OCI-LY7 (cell line): Measurements from ENCODE around the gene UNC5B. TPM values are rescaled to one million over a fixed set of nuclear protein-coding genes. Genes with fewer than 3 reads are reported as not detected.

Experiments
- BruUV-seq: library from RNA; stranded (reverse); fragments of 400-500 nt; replicated peaks from 2 replicates; lab custom pipeline; 2021; lab: Mats Ljungman, UMichigan
- CTCF ChIA-PET: fragments of 300-600 bp; sonication (Branson Sonifier 250); formaldehyde crosslinking; loops from one replicate; lab custom pipeline; 2022; ENCODE audit warnings: antibody characterized with exemption; ENCODE audit not compliant: unreplicated experiment; lab: Charles Lee
- POLR2A ChIA-PET: fragments of 300-600 bp; sonication (Branson Sonifier 250); formaldehyde crosslinking; loops from one replicate; lab custom pipeline; 2022; ENCODE audit warnings: antibody characterized with exemption; lab: Charles Lee
- DNase-seq: peaks from one replicate; pipeline ENCODE4 v3.0.0-alpha.2; 2015; ENCODE audit warnings: low spot score
- H2AFZ ChIP-seq: fragments of 200-600 bp; sonication (generic), shearing (Covaris generic); 2 replicates; pipeline ENCODE4 v1.6.1; 2014; ENCODE audit warnings: mild to moderate bottlenecking, antibody characterized with exemption, low read length, moderate library complexity
- H3K27ac ChIP-seq: fragments of 200-600 bp; sonication (generic); 2 replicates; pipeline ENCODE4 v1.5.1; 2014; ENCODE audit warnings: mixed run types, low read depth, mild to moderate bottlenecking, moderate library complexity, low read length, inconsistent platforms; ENCODE audit not compliant: poor library complexity, severe bottlenecking
- H3K36me3 ChIP-seq: fragments of 200-600 bp; sonication (generic); 2 replicates; pipeline ENCODE4 v1.6.1; 2014; ENCODE audit warnings: mild to moderate bottlenecking, antibody characterized with exemption, low read length, moderate library complexity, mixed read lengths; ENCODE audit not compliant: insufficient read depth
- H3K4me1 ChIP-seq: fragments of 200-600 bp; sonication (generic); 2 replicates; pipeline ENCODE4 v1.5.1; 2014; ENCODE audit warnings: mild to moderate bottlenecking, low read length; ENCODE audit not compliant: insufficient read depth, poor library complexity, severe bottlenecking
- H3K4me2 ChIP-seq: fragments of 200-600 bp; sonication (generic); 2 replicates; pipeline ENCODE4 v1.6.1; 2014; ENCODE audit warnings: mild to moderate bottlenecking, low read length
- H3K4me3 ChIP-seq: fragments of 200-600 bp; sonication (generic); 2 replicates; pipeline ENCODE4 v1.5.1; 2014; ENCODE audit warnings: mild to moderate bottlenecking, low read depth, low read length; ENCODE audit not compliant: poor library complexity, severe bottlenecking
- H3K79me2 ChIP-seq: fragments of 200-600 bp; sonication (generic); 2 replicates; pipeline ENCODE4 v1.6.1; 2016; ENCODE audit warnings: low read depth, mild to moderate bottlenecking, low read length, moderate library complexity, mixed read lengths; ENCODE audit not compliant: insufficient read depth
- H3K9me2 ChIP-seq: fragments of 200-600 bp; sonication (generic); 2 replicates; pipeline ENCODE4 v1.6.1; 2016; ENCODE audit warnings: mild to moderate bottlenecking, low read length, mixed read lengths; ENCODE audit not compliant: insufficient read depth
- H3K9me3 ChIP-seq: fragments of 200-600 bp; sonication (generic); 2 replicates; pipeline ENCODE4 v1.6.1; 2014; ENCODE audit warnings: mild to moderate bottlenecking, mixed run types, low read length, mixed read lengths
- H4K20me1 ChIP-seq: fragments of 200-600 bp; sonication (generic); 2 replicates; pipeline ENCODE4 v1.6.1; 2014; ENCODE audit warnings: mild to moderate bottlenecking, antibody characterized with exemption, low read length, moderate library complexity, mixed read lengths; ENCODE audit not compliant: insufficient read depth
- CTCF ChIP-seq: fragments of 200-600 bp; sonication (generic); conservative IDR thresholded peaks from 2 replicates; pipeline ENCODE4 v1.5.1; 2014; ENCODE audit warnings: mild to moderate bottlenecking, antibody characterized with exemption, low read length, moderate library complexity, mixed read lengths
- EZH2phosphoT487 ChIP-seq: fragments of 200-600 bp; sonication (generic); IDR thresholded peaks from 2 replicates; pipeline ENCODE4 v1.6.1; 2018; ENCODE audit warnings: low read depth, borderline replicate concordance, mild to moderate bottlenecking, mixed run types, antibody characterized with exemption, low read length, moderate library complexity, mixed read lengths
- intact Hi-C: fragments of 100-400 bp; cut with micrococcal nuclease; formaldehyde crosslinking; loops from one replicate; pipeline ENCODE4 v1.10.0; 2022; ENCODE audit not compliant: unreplicated experiment
- total RNA-seq, 2 experiments: library from RNA; depleted of rRNA in 1 of 2; stranded (reverse); fragments of >200 nt in 1 of 2; shearing (Covaris generic) in 1 of 2; gene quantifications; 2 replicates each; pipeline ENCODE4 v1.2.3, GENCODE V29; 2014 to 2022

The UNC5B gene
- total RNA-seq, 2 experiments from 2014 or later: not detected

DNA sequence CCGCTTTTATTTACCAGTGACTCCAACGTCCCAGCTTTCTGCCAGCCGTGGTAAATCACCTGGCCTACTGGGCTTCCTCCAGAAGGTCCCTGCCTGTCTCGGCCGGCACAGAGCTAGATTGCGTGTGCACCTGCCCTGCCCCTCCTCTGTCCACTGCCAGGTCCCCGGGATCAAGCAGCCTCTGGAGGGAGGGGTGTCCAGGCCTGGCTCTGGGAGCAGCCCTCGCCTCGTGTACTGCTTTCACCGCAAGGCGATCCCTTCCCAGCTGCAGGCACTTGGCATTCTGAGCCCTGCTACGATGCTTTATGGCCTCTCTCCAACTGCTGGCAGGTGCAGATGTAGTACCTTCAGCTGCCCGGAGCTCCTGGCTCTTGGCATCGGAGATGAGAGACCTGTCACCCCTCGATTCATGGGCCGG, 114.1 kb downstream of the UNC5B start:
- intact Hi-C loops: no loop called here
- Histone ChIP-seq H3K36me3 (peaks cover 16% of the 10 kb centered on the region), H3K79me2 (no peaks in the 10 kb centered on the region), H3K27ac (no peak overlapping the region), H3K4me3 (no peak overlapping the region), H3K9me3 (no peaks in the 10 kb centered on the region), H3K4me2 (no peak overlapping the region), H4K20me1 (no peaks in the 10 kb centered on the region), H3K9me2 (no peaks in the 10 kb centered on the region), H2AFZ (no peak overlapping the region), H3K4me1 (peaks cover 6% of the 10 kb centered on the region)
- ChIA-PET CTCF (no interaction called here), POLR2A (interaction anchor here (1.6 kb wide), 1 partner anchor 17 kb away, joined by 4 read pairs; no protein-coding TSS in a partner anchor)
- no peak for DNase-seq
- BruUV-seq: no TSS peak
- TF ChIP-seq EZH2phosphoT487 (no peak), CTCF (no peak)

DNA sequence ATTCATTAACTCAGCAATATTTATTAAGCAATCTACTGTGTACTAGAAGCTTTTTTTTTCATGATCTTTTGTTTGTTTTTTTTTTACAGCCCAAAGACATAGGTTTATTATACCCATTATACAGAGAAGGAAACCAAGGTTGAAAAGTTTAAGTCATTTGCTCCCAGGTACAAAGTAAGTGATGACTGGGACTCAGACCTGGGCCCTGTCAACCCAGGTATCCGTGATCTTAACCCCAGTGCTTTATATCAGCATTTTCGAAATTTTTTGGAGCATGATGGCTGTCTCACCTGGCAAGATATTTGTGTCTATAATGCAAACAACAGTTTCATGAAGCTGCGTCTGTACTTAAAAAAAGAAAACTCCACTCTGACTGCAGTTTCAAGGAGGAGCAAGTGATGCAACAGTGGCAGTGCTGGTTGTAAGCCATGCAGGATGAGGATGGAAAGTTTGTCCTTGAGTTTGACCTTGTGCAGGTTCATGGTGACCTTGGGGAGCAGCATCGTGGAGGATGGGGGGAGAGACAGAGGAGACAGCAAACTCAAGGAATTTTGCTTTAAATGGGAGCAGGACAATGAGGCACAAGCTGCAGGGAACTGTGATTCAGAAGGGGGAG, 118.5 kb downstream of the UNC5B start:
- Histone ChIP-seq H4K20me1 (no peaks in the 10 kb centered on the region), H3K9me3 (no peaks in the 10 kb centered on the region), H3K27ac (no peak overlapping the region), H3K4me1 (peaks cover 5% of the 10 kb centered on the region), H3K9me2 (no peaks in the 10 kb centered on the region), H2AFZ (no peak overlapping the region), H3K79me2 (no peaks in the 10 kb centered on the region), H3K36me3 (no peaks in the 10 kb centered on the region), H3K4me2 (no peak overlapping the region), H3K4me3 (no peak overlapping the region)
- intact Hi-C loops: no loop called here
- POLR2A ChIA-PET: interaction anchor here (1.0 to 1.5 kb wide), 3 partner anchors 11 to 45 kb away, joined by 3 to 4 read pairs (median 3); partner anchors contain the start of gene SLC29A3
- CTCF ChIA-PET: interaction anchor here (0.9 kb wide), 1 partner anchor 12 kb away, joined by 3 read pairs; no protein-coding TSS in a partner anchor
- TF ChIP-seq EZH2phosphoT487 (no peak), CTCF (no peak)
- no TSS peak for BruUV-seq
- DNase-seq: no peak

- TF ChIP-seq CTCF: no peak
- TF ChIP-seq EZH2phosphoT487: no peak
- Histone ChIP-seq H3K9me2 (no peaks in the 10 kb centered on the region), H4K20me1 (no peaks in the 10 kb centered on the region), H3K4me2 (no peak overlapping the region), H3K4me3 (no peak overlapping the region), H3K4me1 (peaks cover 5% of the 10 kb centered on the region), H3K79me2 (no peaks in the 10 kb centered on the region), H3K36me3 (no peaks in the 10 kb centered on the region), H3K27ac (no peak overlapping the region), H3K9me3 (no peaks in the 10 kb centered on the region), H2AFZ (no peak overlapping the region)
- ChIA-PET POLR2A (interaction anchor here (1.5 kb wide), 1 partner anchor 45 kb away, joined by 3 read pairs; no protein-coding TSS in a partner anchor), CTCF (interaction anchor here (0.7 kb wide), 1 partner anchor 12 kb away, joined by 3 read pairs; no protein-coding TSS in a partner anchor)
- intact Hi-C loops: no loop called here
- DNase-seq: no peak
- BruUV-seq: TSS peak; percentile 37
These were observed 119.4 kb downstream of the UNC5B start for GRCh38 chr10:71331736-71332135.
